Non-pigmented ciliary epithelial cell (primary cell): ENCODE data around the gene PDE8A.
A peak's percentile ranks its signal among the peaks of the same experiment; 100 is the strongest.

Experiments
- DNase-seq: peaks from one replicate; pipeline ENCODE4 v3.0.0-alpha.2; 2010; ENCODE audit warnings: low read depth

PDE8A gene

DNA sequence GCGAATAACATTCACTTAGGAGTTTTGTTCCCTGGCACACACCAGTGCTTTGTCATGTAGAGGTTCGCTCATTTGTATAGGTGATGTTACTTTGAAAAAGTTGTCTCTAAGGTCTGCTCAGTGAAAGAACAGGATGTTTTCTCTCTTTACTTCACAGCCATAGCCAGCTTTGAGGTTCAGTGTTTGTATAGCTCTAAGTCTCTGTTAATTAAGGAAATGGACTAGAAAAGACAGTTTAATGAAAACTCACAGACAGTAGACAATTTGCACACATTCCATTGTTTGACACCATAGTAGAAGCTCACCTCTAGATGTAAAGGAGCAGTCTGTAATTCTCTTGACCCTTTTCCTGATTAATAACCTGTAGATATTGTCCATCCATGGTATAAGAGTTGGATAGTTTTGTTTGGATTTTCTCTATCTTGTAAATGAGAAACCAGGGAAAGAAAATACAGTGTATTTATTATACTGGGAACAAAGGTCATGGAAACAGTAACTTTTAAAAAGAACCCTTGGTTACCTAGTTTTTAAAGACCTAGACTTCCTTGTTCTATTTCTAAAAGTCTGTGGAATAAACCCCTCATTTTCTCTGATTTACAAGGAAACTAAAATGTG is 50.4 kb downstream of the PDE8A start:
- no peak for DNase-seq

- no peak for DNase-seq
Observed at GRCh38 chr15:85033148-85033547, 51.5 kb downstream of the PDE8A start.

- no peak for DNase-seq
Observed at GRCh38 chr15:85034276-85034675, 52.6 kb downstream of the PDE8A start.

DNA sequence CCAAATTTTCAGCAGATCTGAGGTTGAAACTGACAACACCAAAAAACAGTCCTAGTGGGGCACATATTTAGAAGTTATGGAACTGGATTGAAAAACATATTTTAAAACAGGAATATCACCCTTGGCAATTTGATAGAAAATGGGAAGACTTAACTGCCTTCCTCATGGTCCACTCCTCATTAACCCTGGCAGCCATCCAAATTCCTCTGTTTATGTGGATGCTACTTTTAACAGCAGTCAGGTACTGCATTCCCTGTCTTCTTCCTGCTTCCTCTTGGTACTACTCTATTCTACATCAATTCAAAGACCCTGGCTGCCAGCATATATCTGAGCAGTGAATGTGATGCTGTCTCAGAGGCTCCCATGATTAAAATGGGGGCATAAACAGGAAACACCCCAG is 54.3 kb downstream of the PDE8A start:
- no peak for DNase-seq

- DNase-seq, result no peak
Observed at GRCh38 chr15:85036716-85037115, 55.1 kb downstream of the PDE8A start.

DNA sequence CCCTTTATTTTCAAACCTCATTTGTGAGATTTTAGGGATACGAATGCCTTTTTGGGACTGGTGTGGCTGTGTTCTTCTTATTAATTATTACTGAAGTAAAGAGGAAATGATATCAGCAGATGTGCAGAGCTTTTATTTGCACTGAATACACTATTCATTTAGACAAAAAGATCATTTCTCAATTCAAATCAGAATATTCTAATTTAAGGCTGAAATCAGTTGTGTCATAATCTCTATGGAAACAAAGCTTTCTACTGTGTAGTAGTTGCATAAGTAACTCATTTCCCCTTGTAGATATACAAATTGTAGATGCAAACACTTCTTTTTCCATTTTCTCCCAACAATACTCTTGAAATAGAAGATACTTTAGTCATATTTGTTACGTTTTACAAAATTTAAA is 56.0 kb downstream of the PDE8A start:
- no peak for DNase-seq

GRCh38 chr15:85041230-85041629 is 59.6 kb downstream of the PDE8A start:
- DNase-seq, result no peak

DNA sequence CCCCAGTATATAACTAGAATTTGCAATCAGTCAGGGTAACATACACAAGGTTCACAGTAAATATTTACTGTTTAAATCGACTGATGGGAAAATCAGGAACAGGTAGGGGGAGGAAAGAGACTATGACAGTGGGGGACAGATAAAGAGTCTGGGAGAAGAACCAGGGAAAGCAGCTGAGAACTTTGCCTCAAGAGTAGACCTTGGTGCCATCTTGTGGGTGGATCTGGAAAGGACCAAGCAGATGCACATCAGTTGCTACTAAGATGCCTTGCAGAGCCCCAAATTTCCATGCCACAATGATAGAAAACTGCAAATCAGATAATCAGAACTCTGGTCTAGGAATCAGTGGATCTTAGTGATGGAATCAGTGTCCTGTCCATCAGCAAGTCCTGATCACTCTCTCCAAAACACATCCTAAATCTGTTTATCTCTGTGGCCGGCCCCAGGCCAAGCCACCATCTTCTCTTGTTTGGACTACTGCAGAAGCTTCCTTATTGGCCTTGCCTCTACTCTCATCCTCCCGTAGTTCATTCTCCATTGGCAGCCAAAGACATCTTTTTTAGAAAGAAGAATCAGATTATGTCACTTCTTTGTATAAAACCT is 62.7 kb downstream of the PDE8A start:
- DNase-seq, result peak; percentile 51

- no peak for DNase-seq
Observed at GRCh38 chr15:85044894-85045293, 63.2 kb downstream of the PDE8A start.

- DNase-seq, result no peak
Observed at GRCh38 chr15:85045615-85046014, 64.0 kb downstream of the PDE8A start.

DNA sequence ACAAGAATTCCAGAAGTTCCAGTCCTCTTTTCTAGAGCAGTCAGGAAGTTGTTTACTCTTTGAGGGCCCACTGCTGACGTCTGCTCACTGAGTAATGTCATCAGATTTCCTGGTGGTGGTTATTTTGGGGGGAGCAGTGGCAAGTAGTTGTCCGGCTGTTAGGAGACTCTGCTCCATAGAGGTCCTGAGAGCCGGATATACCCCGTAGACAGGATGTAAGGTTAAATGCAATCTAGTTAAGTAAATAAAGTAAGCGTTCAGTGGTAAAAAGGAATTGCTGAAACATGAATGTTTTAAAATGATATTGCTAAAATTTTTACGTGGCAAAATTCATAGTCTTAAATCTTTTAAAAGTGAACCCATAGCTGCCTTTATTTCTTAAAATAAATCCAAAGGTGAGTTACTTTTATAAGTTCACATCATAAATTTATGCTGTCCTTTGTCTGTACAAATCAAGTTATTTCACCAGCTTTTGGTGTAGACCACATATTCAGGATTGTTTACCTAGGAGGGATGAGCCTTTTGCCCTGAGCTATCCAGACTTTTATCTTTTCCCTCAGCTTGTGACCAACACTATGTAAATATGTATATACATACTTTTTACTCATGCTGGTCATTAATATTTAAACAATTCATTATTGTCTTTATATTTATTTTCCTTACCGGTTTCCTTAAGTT is 65.8 kb downstream of the PDE8A start:
- peak; percentile 97 for DNase-seq

DNA sequence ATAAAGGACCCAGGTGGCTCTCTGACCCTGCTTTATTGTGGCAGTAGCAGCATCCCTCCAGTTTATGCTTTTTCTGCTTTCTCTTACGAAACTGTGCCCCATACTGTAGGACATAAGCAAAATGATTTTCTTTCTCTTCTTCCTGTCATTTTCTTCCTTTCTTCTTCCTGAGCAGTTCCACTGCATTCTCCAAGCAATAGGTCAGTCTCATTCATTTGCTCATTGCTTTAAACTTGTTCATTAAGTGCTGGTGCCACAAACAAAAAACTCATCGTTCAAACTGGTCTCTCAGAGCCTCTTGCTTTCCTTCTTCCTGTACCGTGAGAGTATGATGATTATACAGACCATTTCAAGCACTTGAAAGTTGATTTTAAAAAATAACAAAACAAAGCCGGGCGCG is 66.8 kb downstream of the PDE8A start:
- DNase-seq, result no peak

GRCh38 chr15:85049805-85050204 is 68.1 kb downstream of the PDE8A start:
- no peak for DNase-seq

- DNase-seq, result no peak
Observed at GRCh38 chr15:85059734-85060133, 78.1 kb downstream of the PDE8A start.

GRCh38 chr15:85062560-85062959 is 80.9 kb downstream of the PDE8A start:
- no peak for DNase-seq

GRCh38 chr15:85063088-85063487 is 81.4 kb downstream of the PDE8A start:
- DNase-seq, result no peak

- DNase-seq, result no peak
Observed at GRCh38 chr15:85063522-85064079, 81.9 kb downstream of the PDE8A start.

DNA sequence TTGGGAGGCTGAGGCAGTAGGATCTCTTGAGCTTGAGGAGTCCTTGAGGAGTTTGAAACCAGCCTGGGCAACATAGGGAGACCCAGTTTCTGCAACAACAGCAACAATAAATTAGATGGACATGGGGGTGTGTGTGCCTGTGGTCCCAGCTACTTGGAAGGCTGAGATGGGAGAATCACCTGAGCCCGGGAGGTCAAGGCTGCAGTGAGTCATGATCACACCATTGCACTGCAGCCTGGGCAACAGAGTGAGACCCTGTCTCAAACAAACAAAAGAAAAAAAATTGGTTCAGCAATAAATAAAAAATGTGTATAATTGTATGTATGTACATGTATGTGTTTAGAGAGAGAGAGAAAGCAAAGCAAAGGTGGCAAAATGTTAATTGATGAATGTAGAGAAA is 83.1 kb downstream of the PDE8A start:
- DNase-seq, result no peak

- no peak for DNase-seq
Observed at GRCh38 chr15:85071061-85071460, 89.4 kb downstream of the PDE8A start.

DNA sequence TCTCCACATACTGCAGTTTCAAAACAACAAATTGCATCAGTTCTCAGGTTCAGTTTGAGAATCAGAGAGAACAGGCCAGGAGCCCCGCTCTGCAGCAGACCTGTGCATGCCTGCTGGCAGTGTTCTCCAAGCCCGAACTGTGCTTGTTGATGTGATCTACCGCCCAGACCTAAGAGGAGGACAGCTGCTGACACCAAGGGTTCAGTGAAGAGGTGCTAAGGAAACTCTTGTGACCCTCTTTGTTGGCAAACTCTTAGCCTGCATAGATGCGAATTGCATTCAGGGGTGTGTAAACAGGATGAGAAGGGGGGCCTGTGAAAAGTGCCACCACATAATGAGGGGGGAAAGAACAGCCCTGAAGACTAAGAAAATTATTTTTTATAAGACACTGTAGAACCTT is 89.8 kb downstream of the PDE8A start:
- DNase-seq, result no peak

DNA sequence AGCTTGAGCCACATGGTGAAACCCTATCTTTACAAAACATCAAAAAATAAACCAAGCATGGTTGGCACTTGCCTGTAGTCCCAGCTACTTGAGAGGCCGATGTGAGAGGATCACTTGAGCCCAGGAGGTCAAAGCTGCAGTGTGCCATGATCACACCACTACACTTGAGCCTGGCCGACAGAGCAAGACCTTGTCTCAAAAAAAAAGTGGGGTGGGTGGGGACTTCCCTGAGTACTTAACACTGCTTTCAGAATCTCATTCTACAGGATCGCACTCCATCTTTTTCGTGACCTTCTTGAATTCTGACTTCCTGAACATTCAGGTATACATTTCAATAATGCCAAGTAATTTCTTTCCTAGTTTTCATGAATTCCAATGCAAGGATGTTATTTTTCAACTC is 91.3 kb downstream of the PDE8A start:
- DNase-seq, result no peak

- no peak for DNase-seq
Observed at GRCh38 chr15:85073556-85074194, 92.0 kb downstream of the PDE8A start.

DNA sequence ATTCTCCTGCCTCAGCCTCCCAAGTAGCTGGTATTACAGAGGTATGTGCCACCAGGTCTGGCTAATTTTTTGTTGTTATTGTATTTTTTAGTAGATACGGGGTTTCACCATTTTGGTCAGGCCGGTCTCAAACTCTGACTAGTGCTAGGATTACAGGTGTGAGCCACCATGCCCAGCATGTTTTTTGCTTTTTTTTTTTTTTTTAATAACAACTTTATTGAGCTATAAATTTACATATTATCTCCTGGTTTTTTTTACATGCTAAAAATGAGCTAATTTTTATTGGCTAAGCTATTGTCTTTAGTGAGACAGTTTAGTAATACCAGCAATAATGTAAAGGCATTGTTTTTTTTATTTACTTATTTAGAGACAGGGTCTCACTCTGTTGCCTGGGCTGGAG is 105.2 kb downstream of the PDE8A start:
- DNase-seq, result no peak
